Measurements from ENCODE around the gene MARCHF2. TPM values are rescaled to one million over a fixed set of nuclear protein-coding genes. Genes with fewer than 3 reads are reported as not detected.

The MARCHF2 gene
- total RNA-seq, 1 experiment from 2014 or later = 20.2 TPM

GRCh38 chr19:8389891-8390616 is 23.1 kb upstream of the MARCHF2 start, which contains the start of gene RAB11B (continued):
- no peak for TF ChIP-seq RORB (CRISPR knock-in tag; IDR thresholded peaks at IDR 0.05)
- TF ChIP-seq MLX (CRISPR knock-in tag; IDR thresholded peaks at IDR 0.05) = no peak
- no peak for TF ChIP-seq ZNF121 (CRISPR knock-in tag; IDR thresholded peaks at IDR 0.05)
- peak; percentile 76; the same call in 1 of the 2 replicates for TF ChIP-seq ELF4 (CRISPR knock-in tag; IDR thresholded peaks at IDR 0.05; ENCODE audit: low read depth)
- TF ChIP-seq NFATC4 (CRISPR knock-in tag; IDR thresholded peaks at IDR 0.05) = no peak
- no peak for TF ChIP-seq ATF3 (CRISPR knock-in tag; conservative IDR thresholded peaks at IDR 0.05)
- no peak for TF ChIP-seq GABPB1 (CRISPR knock-in tag; IDR thresholded peaks at IDR 0.05)
- TF ChIP-seq CBFB (CRISPR knock-in tag; IDR thresholded peaks at IDR 0.05; ENCODE audit: low read depth) = 0 out of 2 replicates have a peak, but pooled peaks have one; percentile 23
- no peak for TF ChIP-seq IRF1 (CRISPR knock-in tag; IDR thresholded peaks at IDR 0.05)
- peak; percentile 92 for TF ChIP-seq CREM (CRISPR knock-in tag; IDR thresholded peaks at IDR 0.05)
- peak; percentile 12 for TF ChIP-seq TEAD1 (CRISPR knock-in tag; IDR thresholded peaks at IDR 0.05)
- no peak for TF ChIP-seq E2F4 (CRISPR knock-in tag; IDR thresholded peaks at IDR 0.05; ENCODE audit: borderline replicate concordance, low read depth)
- TF ChIP-seq GTF2I (CRISPR knock-in tag; conservative IDR thresholded peaks at IDR 0.05) = no peak
- TF ChIP-seq ZNF396 (CRISPR knock-in tag; IDR thresholded peaks at IDR 0.05; ENCODE audit: borderline replicate concordance) = no peak
- no peak for TF ChIP-seq NFE2L1 (CRISPR knock-in tag; IDR thresholded peaks at IDR 0.05)
- TF ChIP-seq RELA (CRISPR knock-in tag; IDR thresholded peaks at IDR 0.05; ENCODE audit: borderline replicate concordance) = no peak
- peak; percentile 99 for TF ChIP-seq ZBTB21 (CRISPR knock-in tag; IDR thresholded peaks at IDR 0.05; ENCODE audit: borderline replicate concordance)
- TF ChIP-seq NFYB (CRISPR knock-in tag; conservative IDR thresholded peaks at IDR 0.05; ENCODE audit: low read depth) = peak; percentile 100
- peak; percentile 53; the same call in 1 of the 2 replicates for TF ChIP-seq MYBL2 (CRISPR knock-in tag; IDR thresholded peaks at IDR 0.05)
- no peak for TF ChIP-seq TEAD4 (CRISPR knock-in tag; IDR thresholded peaks at IDR 0.05)
- TF ChIP-seq MAX (CRISPR knock-in tag; IDR thresholded peaks at IDR 0.05) = peak; percentile 58; the same call in 1 of the 2 replicates
- no peak for TF ChIP-seq EMX1 (CRISPR knock-in tag; IDR thresholded peaks at IDR 0.05)
- TF ChIP-seq FOXK1 (CRISPR knock-in tag; IDR thresholded peaks at IDR 0.05) = peak; percentile 52
- TF ChIP-seq ZNF532 (CRISPR knock-in tag; IDR thresholded peaks at IDR 0.05; ENCODE audit: borderline replicate concordance) = no peak
- TF ChIP-seq AFF4 (CRISPR knock-in tag; IDR thresholded peaks at IDR 0.05; ENCODE audit: borderline replicate concordance) = no peak
- no peak for TF ChIP-seq ZNF263 (CRISPR knock-in tag; IDR thresholded peaks at IDR 0.05; ENCODE audit: low read depth)
- peak; percentile 87 for TF ChIP-seq SP1 (CRISPR knock-in tag; conservative IDR thresholded peaks at IDR 0.05)

Measured in WTC11 (cell line).